ENCODE measurements around the gene GNGT1. TPM values are rescaled to one million over a fixed set of nuclear protein-coding genes. Genes with fewer than 3 reads are reported as not detected.

The GNGT1 gene
- total RNA-seq, 1 donor from 2014 or later: not detected

- no peaks in the 10 kb centered on the region for H3K27me3 ChIP-seq
- H3K36me3 ChIP-seq: no peaks in the 10 kb centered on the region
- no peaks in the 10 kb centered on the region for H3K4me1 ChIP-seq
- H3K27ac ChIP-seq: no peak overlapping the region
- DNase-seq (no peak), ATAC-seq (no peak)
- intact Hi-C loops (cut with DNase I): no loop called here
- H3K4me3 ChIP-seq: no peak overlapping the region
- TF ChIP-seq CTCF (IDR thresholded peaks at IDR 0.05): no peak
- no peaks in the 10 kb centered on the region for H3K9me3 ChIP-seq
Observed at GRCh38 chr7:93873998-93874574, 32.3 kb upstream of the GNGT1 start.

- intact Hi-C loops (cut with DNase I): no loop called here
- H3K27ac ChIP-seq: no peak overlapping the region
- no peak for TF ChIP-seq CTCF (IDR thresholded peaks at IDR 0.05)
Observed at GRCh38 chr7:93877742-93878141, 28.6 kb upstream of the GNGT1 start.

GRCh38 chr7:93879356-93879755 lies 27.0 kb upstream of the GNGT1 start:
- H3K9me3 ChIP-seq: no peaks in the 10 kb centered on the region
- intact Hi-C loops (cut with DNase I): no loop called here
- ATAC-seq: no peak

More at GRCh38 chr7:93877742-93878141, 28.6 kb upstream of the GNGT1 start:
- H3K9me3 ChIP-seq: no peaks in the 10 kb centered on the region
- no peaks in the 10 kb centered on the region for H3K4me1 ChIP-seq
- H3K36me3 ChIP-seq: no peaks in the 10 kb centered on the region
- ATAC-seq (no peak), DNase-seq (no peak)
- no peak overlapping the region for H3K4me3 ChIP-seq
- no peaks in the 10 kb centered on the region for H3K27me3 ChIP-seq

GRCh38 chr7:93882468-93882867 lies 23.9 kb upstream of the GNGT1 start:
- no peak overlapping the region for H3K27ac ChIP-seq
- no peak for TF ChIP-seq CTCF (IDR thresholded peaks at IDR 0.05)
- DNase-seq: no peak
- intact Hi-C loops (cut with DNase I): no loop called here
- H3K4me3 ChIP-seq: no peak overlapping the region
- no peaks in the 10 kb centered on the region for H3K27me3 ChIP-seq
- no peaks in the 10 kb centered on the region for H3K4me1 ChIP-seq
- H3K9me3 ChIP-seq: no peaks in the 10 kb centered on the region
- no peak for ATAC-seq
- H3K36me3 ChIP-seq: no peaks in the 10 kb centered on the region

More at GRCh38 chr7:93879356-93879755, 27.0 kb upstream of the GNGT1 start:
- DNase-seq: no peak
- Histone ChIP-seq H3K36me3 (no peaks in the 10 kb centered on the region), H3K27ac (no peak overlapping the region), H3K4me3 (no peak overlapping the region), H3K4me1 (no peaks in the 10 kb centered on the region), H3K27me3 (no peaks in the 10 kb centered on the region)
- TF ChIP-seq CTCF (IDR thresholded peaks at IDR 0.05): no peak

GRCh38 chr7:93883078-93883916 lies 23.1 kb upstream of the GNGT1 start:
- Histone ChIP-seq H3K4me1 (no peaks in the 10 kb centered on the region), H3K27ac (no peak overlapping the region), H3K36me3 (no peaks in the 10 kb centered on the region), H3K4me3 (no peak overlapping the region), H3K9me3 (no peaks in the 10 kb centered on the region), H3K27me3 (no peaks in the 10 kb centered on the region)
- DNase-seq (no peak), ATAC-seq (no peak)
- TF ChIP-seq CTCF (IDR thresholded peaks at IDR 0.05): no peak
- intact Hi-C loops (cut with DNase I): no loop called here
